A549 (cell line): ENCODE data around the gene ACADVL. TPM values are rescaled to one million over a fixed set of nuclear protein-coding genes. Genes with fewer than 3 reads are reported as not detected.

Experiments used
- ATAC-seq, 2 experiments: fragments of 200-7000 bp in 1 of 2; fragments of >200 bp in 1 of 2; cut with Nextera tagmentation in 1 of 2; cut with Tn5 transposase in 1 of 2; 3 replicates each; pipeline versions ENCODE4 v1.8.0 to v1.9.1; 2018 to 2020; ENCODE audit warnings: mild to moderate bottlenecking in 1 of 2, moderate library complexity in 1 of 2
- CTCF ChIA-PET: fragments of 300-600 bp; sonication (Branson Sonifier 250); formaldehyde crosslinking; extraction: SDS; loops from one replicate; lab custom pipeline; 2021; ENCODE audit warnings: antibody characterized with exemption, inconsistent platforms; lab: Yijun Ruan, JAX
- POLR2A ChIA-PET: fragments of 350-600 bp; formaldehyde crosslinking; extraction: SDS; loops from one replicate; lab custom pipeline; 2021; ENCODE audit warnings: antibody characterized with exemption, inconsistent platforms; lab: Yijun Ruan, JAX
- DNase-seq, 2 experiments: peaks; one replicate each; pipeline versions ENCODE4 v3.0.0 to v3.0.0-alpha.2; 2011 to 2016; ENCODE audit warnings: low read depth in 1 of 2, low spot score in 1 of 2
- FAIRE-seq: peaks from 2 replicates; lab custom pipeline; 2011; peaks lifted over from hg19 to GRCh38; lab: Jason Lieb, UNC
- H3K27ac ChIP-seq, 2 experiments: fragments of >200 bp; sonication (Bioruptor Twin); formaldehyde crosslinking; 3 replicates each; pipeline ENCODE4 v1.5.1; 2016 to 2017
- H3K4me1 ChIP-seq: fragments of >200 bp; sonication (Bioruptor Twin); formaldehyde crosslinking; 3 replicates; pipeline ENCODE4 v1.6.1; 2016
- H3K4me2 ChIP-seq: fragments of >200 bp; sonication (Bioruptor Twin); formaldehyde crosslinking; 3 replicates; pipeline ENCODE4 v1.6.1; 2016
- H3K4me3 ChIP-seq: fragments of >200 bp; sonication (Bioruptor Twin); formaldehyde crosslinking; 3 replicates; pipeline ENCODE4 v1.5.1; 2016
- H3K9me3 ChIP-seq: fragments of >200 bp; sonication (Bioruptor Twin); formaldehyde crosslinking; 3 replicates; pipeline ENCODE4 v1.6.1; 2016
- ATOH8 ChIP-seq: fragments of 250-450 bp; sonication (Bioruptor Pico); IDR thresholded peaks from 2 replicates; pipeline ENCODE4 v1.5.0; 2020; ENCODE audit warnings: low read depth, mild to moderate bottlenecking, moderate library complexity
- CEBPB ChIP-seq, 2 experiments: fragments of >200 bp in 1 of 2; sonication (Bioruptor Twin) in 1 of 2; formaldehyde crosslinking in 1 of 2; IDR thresholded peaks; 2 replicates each; pipeline ENCODE4 v1.6.1; 2012 to 2016
- CHD2 ChIP-seq: fragments of 150-350 bp; IDR thresholded peaks from 2 replicates; pipeline ENCODE4 v1.6.1; 2014; ENCODE audit warnings: low read length; ENCODE audit not compliant: partially characterized antibody
- EP300 ChIP-seq, 2 experiments: fragments of >200 bp; sonication (Bioruptor Twin); formaldehyde crosslinking; IDR thresholded peaks; 2 replicates in 1 of 2; 3 replicates in 1 of 2; pipeline ENCODE4 v1.6.1; 2016 to 2017
- FOXS1 ChIP-seq: fragments of 250-450 bp; sonication (Bioruptor Pico); IDR thresholded peaks from 2 replicates; pipeline ENCODE4 v1.5.0; 2020; ENCODE audit warnings: mild to moderate bottlenecking, moderate library complexity
- GATA3 ChIP-seq: IDR thresholded peaks from 2 replicates; pipeline ENCODE4 v1.6.1; 2012; ENCODE audit warnings: borderline replicate concordance
- HEYL ChIP-seq: fragments of 250-450 bp; sonication (Bioruptor Pico); IDR thresholded peaks from 2 replicates; pipeline ENCODE4 v1.8.0; 2021; ENCODE audit warnings: mild to moderate bottlenecking, moderate library complexity
- MAZ ChIP-seq: fragments of 150-350 bp; IDR thresholded peaks from 2 replicates; pipeline ENCODE4 v1.6.1; 2014; ENCODE audit warnings: antibody characterized with exemption, low read depth, low read length, borderline replicate concordance
- NPAS2 ChIP-seq: fragments of 250-450 bp; sonication (Bioruptor Pico); IDR thresholded peaks from 2 replicates; pipeline ENCODE4 v1.8.0; 2022; ENCODE audit warnings: mild to moderate bottlenecking, moderate library complexity, borderline replicate concordance
- POLR2AphosphoS2 ChIP-seq: conservative IDR thresholded peaks from 2 replicates; pipeline ENCODE4 v1.6.1; 2012; ENCODE audit warnings: low read length, improper control_type of control experiment, inconsistent platforms
- RAD21 ChIP-seq, 2 experiments: fragments of >200 bp in 1 of 2; sonication (Bioruptor Twin) in 1 of 2; formaldehyde crosslinking in 1 of 2; IDR thresholded peaks in 1 of 2; conservative IDR thresholded peaks in 1 of 2; 2 replicates in 1 of 2; 3 replicates in 1 of 2; pipeline ENCODE4 v1.6.1; 2012 to 2018; ENCODE audit warnings: inconsistent platforms in 1 of 2
- REST ChIP-seq: fragments of 200-600 bp; sonication (generic); IDR thresholded peaks from 2 replicates; pipeline ENCODE4 v1.6.1; 2016; ENCODE audit warnings: antibody characterized with exemption, mild to moderate bottlenecking, moderate library complexity
- RFX5 ChIP-seq: fragments of 450-650 bp; IDR thresholded peaks from 2 replicates; pipeline ENCODE4 v1.7.1; 2014; ENCODE audit warnings: antibody characterized with exemption, mild to moderate bottlenecking, moderate library complexity
- ZFP36 ChIP-seq: fragments of 450-650 bp; IDR thresholded peaks from 2 replicates; pipeline ENCODE4 v1.6.1; 2014; ENCODE audit warnings: borderline replicate concordance; ENCODE audit not compliant: partially characterized antibody
- WGBS: methylation state at CpG from one replicate; pipeline ENCODE4 v1.1.6; 2017; ENCODE audit errors: missing lambda C conversion rate; 5-methylcytosine and 5-hydroxymethylcytosine counted together
- polyA plus RNA-seq, 4 experiments: library from polyadenylated mRNA; depleted of rRNA in 3 of 4; stranded (reverse); fragments of >200 nt; fragmentation: RNase III in 1 of 4; extraction: RNeasy Plus Mini Kit Qiagen cat#74134 plus additional on column Dnase treatment in 1 of 4; gene quantifications; 2 replicates in 3 of 4; 3 replicates in 1 of 4; pipeline ENCODE4 v1.2.3, GENCODE V29; 2011 to 2017

Gene ACADVL
- polyA plus RNA-seq, 2 of the 4 experiments (the other 2 are of a cell fraction): 238 to 425 TPM

- Histone ChIP-seq H3K4me1 (peaks cover 26% of the 10 kb centered on the region), H3K27ac (no peak overlapping the region), H3K4me2 (no peak overlapping the region), H3K9me3 (no peaks in the 10 kb centered on the region), H3K4me3 (no peak overlapping the region)
- POLR2A ChIA-PET: no interaction called here
- WGBS: 72% methylated on average over 5 of the region's 5 CpGs
- no peak for DNase-seq
- ATAC-seq: no peak
- CTCF ChIA-PET: no interaction called here
- FAIRE-seq: peak; percentile 49
- TF ChIP-seq CEBPB (IDR thresholded peaks at IDR 0.05) (no peak), MAZ (no peak), NPAS2 (CRISPR knock-in tag) (no peak)
- TF ChIP-seq, all 56 proteins: peak for 0
Observed at GRCh38 chr17:7175330-7175733, 44.4 kb upstream of the ACADVL start.

GRCh38 chr17:7176107-7176840 lies 43.5 kb upstream of the ACADVL start:
- H3K4me1 ChIP-seq: peaks cover 24% of the 10 kb centered on the region
- H3K4me3 ChIP-seq: no peak overlapping the region
- TF ChIP-seq FOXS1 (no peak), EP300 (IDR thresholded peaks at IDR 0.05) (no peak), REST (no peak), RFX5 (no peak), RAD21 (conservative IDR thresholded peaks at IDR 0.05 in 1 of 2, IDR thresholded peaks at IDR 0.05 in 1 of 2) (no peak), ZFP36 (no peak), HEYL (CRISPR knock-in tag) (no peak), CEBPB (IDR thresholded peaks at IDR 0.05) (no peak)
- WGBS: 70% methylated on average over 1 of the region's 1 CpG
- no peak overlapping the region for H3K4me2 ChIP-seq
- FAIRE-seq (no peak), ATAC-seq (no peak), DNase-seq (no peak)
- ChIA-PET POLR2A (no interaction called here), CTCF (interaction anchor here (1.4 to 10.7 kb wide), 19 partner anchors 11 to 199 kb away, joined by 4 to 314 read pairs (median 12); partner anchors contain the start of gene SLC16A11)
- H3K9me3 ChIP-seq: no peaks in the 10 kb centered on the region
- H3K27ac ChIP-seq: no peak overlapping the region; a peak in 1 of 6 replicates

- CTCF ChIA-PET: interaction anchor here (0.7 to 10.7 kb wide), 42 partner anchors 9 to 262 kb away, joined by 3 to 314 read pairs (median 8); partner anchors contain the start of genes ACADVL, DLG4, SLC16A11 and SLC16A13
- H3K4me2 ChIP-seq: peak overlapping the region; percentile 100
- 0 out of 6 replicates have a peak, but pooled peaks of 1 of the 2 experiments have one; percentile 2 for ATAC-seq
- TF ChIP-seq ATOH8 (CRISPR knock-in tag) (no peak), POLR2AphosphoS2 (no peak), GATA3 (no peak), CHD2 (no peak)
- TF ChIP-seq, all 56 proteins: peak for 0
- POLR2A ChIA-PET: interaction anchor here (0.6 to 1.5 kb wide), 6 partner anchors 9 to 141 kb away, joined by 3 to 7 read pairs (median 4); partner anchors contain the start of genes ACADVL, DLG4, DVL2 and SLC16A13
- Histone ChIP-seq H3K9me3 (no peaks in the 10 kb centered on the region), H3K4me1 (peaks cover 23% of the 10 kb centered on the region), H3K4me3 (peak overlapping the region; percentile 54; the same call in 2 of the 3 replicates), H3K27ac (peak overlapping the region; percentile 41 to 88; a peak in 5 of 6 replicates)
- no peak for DNase-seq
- 20% methylated on average over 14 of the region's 17 CpGs for WGBS
- FAIRE-seq: no peak
Observed at GRCh38 chr17:7176841-7177190, 42.9 kb upstream of the ACADVL start.
